ENCODE data around the gene DHRS7C.

DNA sequence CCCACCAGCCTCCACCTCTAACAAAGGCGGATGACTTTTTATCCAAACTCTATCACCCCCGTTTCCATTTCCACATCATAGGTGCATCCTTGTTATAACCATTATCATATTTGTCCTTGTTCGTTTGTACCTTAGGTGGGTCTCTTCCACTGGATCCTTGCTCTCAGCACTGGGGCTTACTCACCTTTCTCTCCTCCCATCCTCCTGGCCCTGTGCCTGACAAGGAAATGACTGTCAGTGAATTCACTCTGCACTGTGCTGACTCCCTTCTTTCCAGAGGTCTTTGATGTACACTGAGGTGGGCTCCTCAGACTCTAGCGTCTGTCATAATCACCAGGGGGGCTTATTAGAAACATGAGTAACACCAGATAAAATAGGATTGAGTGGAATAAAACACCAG, 27.4 kb upstream of the DHRS7C start:
- TF ChIP-seq, protein P1, sequence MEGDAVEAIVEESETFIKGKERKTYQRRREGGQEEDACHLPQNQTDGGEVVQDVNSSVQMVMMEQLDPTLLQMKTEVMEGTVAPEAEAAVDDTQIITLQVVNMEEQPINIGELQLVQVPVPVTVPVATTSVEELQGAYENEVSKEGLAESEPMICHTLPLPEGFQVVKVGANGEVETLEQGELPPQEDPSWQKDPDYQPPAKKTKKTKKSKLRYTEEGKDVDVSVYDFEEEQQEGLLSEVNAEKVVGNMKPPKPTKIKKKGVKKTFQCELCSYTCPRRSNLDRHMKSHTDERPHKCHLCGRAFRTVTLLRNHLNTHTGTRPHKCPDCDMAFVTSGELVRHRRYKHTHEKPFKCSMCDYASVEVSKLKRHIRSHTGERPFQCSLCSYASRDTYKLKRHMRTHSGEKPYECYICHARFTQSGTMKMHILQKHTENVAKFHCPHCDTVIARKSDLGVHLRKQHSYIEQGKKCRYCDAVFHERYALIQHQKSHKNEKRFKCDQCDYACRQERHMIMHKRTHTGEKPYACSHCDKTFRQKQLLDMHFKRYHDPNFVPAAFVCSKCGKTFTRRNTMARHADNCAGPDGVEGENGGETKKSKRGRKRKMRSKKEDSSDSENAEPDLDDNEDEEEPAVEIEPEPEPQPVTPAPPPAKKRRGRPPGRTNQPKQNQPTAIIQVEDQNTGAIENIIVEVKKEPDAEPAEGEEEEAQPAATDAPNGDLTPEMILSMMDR (IDR thresholded peaks at IDR 0.05) = no peak
- TF ChIP-seq, protein P2, sequence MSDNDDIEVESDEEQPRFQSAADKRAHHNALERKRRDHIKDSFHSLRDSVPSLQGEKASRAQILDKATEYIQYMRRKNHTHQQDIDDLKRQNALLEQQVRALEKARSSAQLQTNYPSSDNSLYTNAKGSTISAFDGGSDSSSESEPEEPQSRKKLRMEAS (CRISPR knock-in tag; IDR thresholded peaks at IDR 0.05) = no peak
- TF ChIP-seq CREB1 (CRISPR knock-in tag; IDR thresholded peaks at IDR 0.05) (no peak), ZBTB21 (CRISPR knock-in tag; IDR thresholded peaks at IDR 0.05; ENCODE audit: borderline replicate concordance) (no peak), ATF1 (CRISPR knock-in tag; IDR thresholded peaks at IDR 0.05) (no peak), ESRRA (CRISPR knock-in tag; IDR thresholded peaks at IDR 0.05; ENCODE audit: borderline replicate concordance) (no peak), TEAD4 (CRISPR knock-in tag; IDR thresholded peaks at IDR 0.05) (no peak)

Data from WTC11 (cell line).